ENCODE measurements around the gene ZRANB2. TPM values are rescaled to one million over a fixed set of nuclear protein-coding genes. Genes with fewer than 3 reads are reported as not detected.

Gene ZRANB2
- total and polyA plus RNA-seq, 2 donors (not counting 1 experiment from before 2014, with no cell fraction given) = 46.9 to 160 TPM

GRCh38 chr1:71087060-71087459 lies 6.2 kb upstream of the ZRANB2 start:
- no peak overlapping the region for H2AFZ ChIP-seq (ENCODE audit: insufficient read depth, low read depth, low read length, poor library complexity, severe bottlenecking)
- peaks cover 0 to 1% (median 0%) of the 10 kb centered on the region in 3 donors for H3K9me3 ChIP-seq (ENCODE audit: control extremely low read depth in 1 of 3, control insufficient read depth in 2 of 3, insufficient read depth in 1 of 3, low read length in 2 of 3)
- H3K27ac ChIP-seq (ENCODE audit: low read length in 2 of 2) = no peak overlapping the region
- no peaks in the 10 kb centered on the region for H3K79me2 ChIP-seq (ENCODE audit: control insufficient read depth, insufficient read depth, low read length)
- ChIA-PET CTCF (no interaction called here), POLR2A (no interaction called here)
- intact Hi-C loops (cut with micrococcal nuclease) = no loop called here
- H3K4me3 ChIP-seq (ENCODE audit: control extremely low read depth in 1 of 5, extremely low read depth in 1 of 5, insufficient read depth in 1 of 5, low read depth in 2 of 5, low read length in 4 of 5) = no peak overlapping the region
- H4K20me1 ChIP-seq (ENCODE audit: control insufficient read depth, insufficient read depth, low read length, poor library complexity, severe bottlenecking) = no peaks in the 10 kb centered on the region
- Mint-ChIP-seq H3K4me3 (no peak overlapping the region), H3K27ac (no peak overlapping the region), H3K4me1 (no peaks in the 10 kb centered on the region), H3K27me3 (peaks cover 49% of the 10 kb centered on the region), H3K9me3 (ENCODE audit: insufficient read depth) (peaks cover under 1% of the 10 kb centered on the region)
- TF ChIP-seq EZH2 (IDR thresholded peaks at IDR 0.05; ENCODE audit: borderline replicate concordance, insufficient read depth, low read depth, low read length, poor library complexity, severe bottlenecking) = no peak
- TF ChIP-seq CTCF (IDR thresholded peaks at IDR 0.05) = no peak
- no peaks in the 10 kb centered on the region for H3K36me3 ChIP-seq (replicated peaks in 1 of 2; ENCODE audit: control extremely low read depth in 1 of 2, control insufficient read depth in 1 of 2, extremely low read depth in 1 of 2, insufficient read depth in 2 of 2, low read length in 1 of 2)
- ATAC-seq (ENCODE audit: low read depth) (no peak), DNase-seq (no peak)
- peaks cover 0 to 24% (median 6%) of the 10 kb centered on the region in 4 experiments for H3K27me3 ChIP-seq (replicated peaks in 1 of 4; ENCODE audit: control extremely low read depth in 1 of 4, control insufficient read depth in 3 of 4, insufficient read depth in 4 of 4, low read length in 3 of 4)
- no peak overlapping the region for H3K4me2 ChIP-seq (replicated peaks; ENCODE audit: low read depth, low read length, poor library complexity, severe bottlenecking)
- no peaks in the 10 kb centered on the region for H3K4me1 ChIP-seq (ENCODE audit: control insufficient read depth in 2 of 2, insufficient read depth in 2 of 2, low read length in 2 of 2)
- no peak overlapping the region for H3K9ac ChIP-seq (ENCODE audit: low read length)

GRCh38 chr1:71086331-71086730 lies 5.5 kb upstream of the ZRANB2 start:
- Mint-ChIP-seq H3K27me3 (peaks cover 49% of the 10 kb centered on the region), H3K4me1 (peaks cover 7% of the 10 kb centered on the region), H3K27ac (no peak overlapping the region), H3K4me3 (no peak overlapping the region), H3K9me3 (ENCODE audit: insufficient read depth) (peaks cover 2% of the 10 kb centered on the region)
- H3K9me3 ChIP-seq (ENCODE audit: control extremely low read depth in 1 of 3, control insufficient read depth in 2 of 3, insufficient read depth in 1 of 3, low read length in 2 of 3) = peaks cover 0 to 4% (median 1%) of the 10 kb centered on the region in 3 donors
- peaks cover 0 to 5% of the 10 kb centered on the region in 2 donors for H3K4me1 ChIP-seq (ENCODE audit: control insufficient read depth in 2 of 2, insufficient read depth in 2 of 2, low read length in 2 of 2)
- POLR2A ChIA-PET = no interaction called here
- TF ChIP-seq CTCF (IDR thresholded peaks at IDR 0.05) (no peak), EZH2 (IDR thresholded peaks at IDR 0.05; ENCODE audit: borderline replicate concordance, insufficient read depth, low read depth, low read length, poor library complexity, severe bottlenecking) (no peak)
- peaks cover 0 to 24% (median 6%) of the 10 kb centered on the region in 4 experiments for H3K27me3 ChIP-seq (replicated peaks in 1 of 4; ENCODE audit: control extremely low read depth in 1 of 4, control insufficient read depth in 3 of 4, insufficient read depth in 4 of 4, low read length in 3 of 4)
- CTCF ChIA-PET = no interaction called here
- H3K4me2 ChIP-seq (replicated peaks; ENCODE audit: low read depth, low read length, poor library complexity, severe bottlenecking) = no peak overlapping the region
- H3K27ac ChIP-seq (ENCODE audit: low read length in 2 of 2) = no peak overlapping the region
- H4K20me1 ChIP-seq (ENCODE audit: control insufficient read depth, insufficient read depth, low read length, poor library complexity, severe bottlenecking) = no peaks in the 10 kb centered on the region
- intact Hi-C loops (cut with micrococcal nuclease) = no loop called here
- no peak for ATAC-seq (ENCODE audit: low read depth)
- DNase-seq = no peak
- no peak overlapping the region for H2AFZ ChIP-seq (ENCODE audit: insufficient read depth, low read depth, low read length, poor library complexity, severe bottlenecking)
- H3K4me3 ChIP-seq (ENCODE audit: control extremely low read depth in 1 of 5, extremely low read depth in 1 of 5, insufficient read depth in 1 of 5, low read depth in 2 of 5, low read length in 4 of 5) = no peak overlapping the region
- H3K9ac ChIP-seq (ENCODE audit: low read length) = no peak overlapping the region
- no CpG with 5 or more reads among the region's 1 CpG for WGBS (ENCODE audit: insufficient coverage)
- no peaks in the 10 kb centered on the region for H3K36me3 ChIP-seq (replicated peaks in 1 of 2; ENCODE audit: control extremely low read depth in 1 of 2, control insufficient read depth in 1 of 2, extremely low read depth in 1 of 2, insufficient read depth in 2 of 2, low read length in 1 of 2)
- H3K79me2 ChIP-seq (ENCODE audit: control insufficient read depth, insufficient read depth, low read length) = no peaks in the 10 kb centered on the region

All from B cell (primary cell).